ENCODE data around the gene C2.
A peak's percentile ranks its signal among the peaks of the same experiment; 100 is the strongest.

The C2 gene

GRCh38 chr6:31927242-31927862 lies at the start of gene C2:
C2 (plus strand) TSS chr6:31927717; CDS start chr6:31927753, 36 bp downstream.
- no peak for DNase-seq (ENCODE audit: low spot score)

GRCh38 chr6:31878222-31878621 lies 49.3 kb upstream of the C2 start:
- DNase-seq (ENCODE audit: low spot score) = no peak

GRCh38 chr6:31878726-31879125 lies 48.8 kb upstream of the C2 start, which contains the start of gene SLC44A4:
SLC44A4 (minus strand) TSS chr6:31878997; CDS start chr6:31878980, 17 bp downstream.
- no peak for DNase-seq (ENCODE audit: low spot score)

- DNase-seq (ENCODE audit: low spot score) = no peak
Observed at GRCh38 chr6:31879143-31879542, 48.4 kb upstream of the C2 start.

DNA sequence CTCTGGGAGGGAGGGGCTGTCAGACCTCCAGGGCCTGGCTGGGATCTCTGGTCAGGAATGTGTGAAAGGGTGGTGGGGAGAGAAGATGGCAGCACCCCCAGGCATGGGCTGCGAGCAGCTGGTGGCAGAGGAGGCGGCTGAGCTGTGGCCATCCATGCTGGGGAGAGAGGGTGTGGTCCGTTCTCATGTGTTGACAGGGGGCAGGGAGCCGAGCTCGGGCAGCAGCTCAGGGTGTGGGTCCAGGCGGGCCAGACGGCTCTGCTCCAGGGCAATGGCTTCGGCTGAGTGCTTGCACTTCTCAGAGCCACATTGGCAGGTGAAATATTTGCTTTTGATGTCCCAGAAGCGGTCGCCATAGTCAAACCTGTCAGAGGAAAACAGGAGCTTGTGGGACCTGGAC lies 47.6 kb upstream of the C2 start:
- no peak for DNase-seq (ENCODE audit: low spot score)

DNA sequence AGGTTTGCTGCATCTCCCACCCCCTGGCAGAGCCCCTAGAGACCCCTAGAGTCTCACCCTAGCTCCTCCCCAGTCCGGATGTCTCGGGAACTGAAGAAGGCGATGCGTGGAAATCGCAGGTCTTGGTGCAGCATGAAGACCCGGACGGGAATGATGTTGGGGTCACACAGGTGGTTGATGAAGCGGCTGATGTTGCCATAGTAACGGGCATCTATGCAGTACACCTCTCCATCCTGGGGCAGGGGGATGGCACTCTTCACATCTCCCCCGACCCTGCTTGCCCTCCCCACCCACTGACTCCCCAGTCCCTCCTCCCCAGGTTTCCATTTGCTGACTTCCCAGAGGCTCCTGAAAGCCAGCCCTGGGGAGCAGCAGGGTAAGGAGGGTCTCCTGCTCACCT lies 46.9 kb upstream of the C2 start:
- no peak for DNase-seq (ENCODE audit: low spot score)

GRCh38 chr6:31881136-31881859 lies 46.2 kb upstream of the C2 start:
- DNase-seq (ENCODE audit: low spot score) = no peak

- DNase-seq (ENCODE audit: low spot score) = no peak
Observed at GRCh38 chr6:31882344-31882743, 45.2 kb upstream of the C2 start.

DNA sequence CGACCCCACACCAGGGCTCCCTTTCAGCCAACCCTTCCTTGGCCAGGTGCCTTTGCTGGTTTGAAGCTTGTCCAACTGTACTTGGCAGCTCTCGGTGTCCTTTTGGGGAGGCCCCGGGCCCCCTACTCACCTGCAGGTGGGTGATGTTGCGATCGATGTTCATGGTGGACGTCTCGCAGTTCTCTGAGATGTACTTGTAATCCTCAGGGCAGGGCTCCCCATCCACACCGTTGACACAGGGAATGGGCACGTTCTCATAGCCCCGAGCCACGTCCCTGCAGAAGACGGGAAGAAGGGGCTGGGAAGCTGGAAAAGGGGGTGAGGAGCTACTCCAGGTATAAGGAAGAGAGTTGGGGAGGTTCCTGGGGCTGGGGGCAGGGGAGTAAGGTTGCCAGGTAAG lies 43.8 kb upstream of the C2 start:
- DNase-seq (ENCODE audit: low spot score) = no peak

DNA sequence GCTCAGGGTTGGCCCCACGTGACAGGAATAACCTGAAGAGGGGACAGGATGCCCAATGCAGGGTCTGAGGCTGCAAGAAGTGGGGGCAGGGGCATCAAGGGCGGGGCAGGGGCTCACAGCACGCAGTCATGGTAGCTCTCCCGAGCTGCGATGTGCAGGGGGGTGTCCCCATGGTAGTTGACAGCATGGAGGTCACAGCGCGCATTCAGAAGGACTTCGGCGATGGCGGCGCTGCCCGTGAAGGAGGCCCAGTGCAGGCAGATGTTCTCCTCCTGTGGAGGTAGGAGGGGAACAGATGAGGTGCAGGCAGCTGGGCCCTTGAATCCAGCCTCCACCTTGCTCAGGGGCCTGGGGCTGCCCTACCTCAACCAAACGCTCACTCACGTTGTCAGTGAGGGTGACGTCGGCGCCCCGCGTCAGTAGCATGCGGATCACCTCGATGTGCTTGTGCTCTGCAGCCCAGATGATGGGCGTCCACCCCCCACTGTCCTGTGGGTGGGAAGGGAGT lies 42.9 kb upstream of the C2 start:
- no peak for DNase-seq (ENCODE audit: low spot score)

DNA sequence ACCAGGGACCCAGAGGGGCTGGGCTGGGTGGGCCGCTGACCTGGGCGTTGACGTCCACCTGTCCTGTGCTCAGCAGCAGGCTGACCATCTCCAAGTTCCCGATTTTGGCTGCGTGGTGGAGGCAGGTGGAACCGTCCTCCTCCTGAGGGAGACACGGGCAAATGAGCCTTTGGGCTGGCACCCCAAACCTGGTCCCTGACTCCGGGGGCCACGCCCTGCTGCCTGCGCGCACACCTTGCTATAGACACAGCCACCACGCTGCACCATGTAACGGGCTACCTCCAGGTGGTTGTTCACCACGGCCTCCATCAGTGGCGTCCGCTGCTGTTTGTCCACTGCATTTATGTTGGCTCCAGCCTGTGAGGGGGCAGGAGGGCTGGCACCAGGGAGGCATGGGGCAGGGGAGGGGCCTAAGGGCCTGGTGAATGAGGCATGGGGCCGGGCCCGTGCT lies 41.0 kb upstream of the C2 start:
- no peak for DNase-seq (ENCODE audit: low spot score)

DNA sequence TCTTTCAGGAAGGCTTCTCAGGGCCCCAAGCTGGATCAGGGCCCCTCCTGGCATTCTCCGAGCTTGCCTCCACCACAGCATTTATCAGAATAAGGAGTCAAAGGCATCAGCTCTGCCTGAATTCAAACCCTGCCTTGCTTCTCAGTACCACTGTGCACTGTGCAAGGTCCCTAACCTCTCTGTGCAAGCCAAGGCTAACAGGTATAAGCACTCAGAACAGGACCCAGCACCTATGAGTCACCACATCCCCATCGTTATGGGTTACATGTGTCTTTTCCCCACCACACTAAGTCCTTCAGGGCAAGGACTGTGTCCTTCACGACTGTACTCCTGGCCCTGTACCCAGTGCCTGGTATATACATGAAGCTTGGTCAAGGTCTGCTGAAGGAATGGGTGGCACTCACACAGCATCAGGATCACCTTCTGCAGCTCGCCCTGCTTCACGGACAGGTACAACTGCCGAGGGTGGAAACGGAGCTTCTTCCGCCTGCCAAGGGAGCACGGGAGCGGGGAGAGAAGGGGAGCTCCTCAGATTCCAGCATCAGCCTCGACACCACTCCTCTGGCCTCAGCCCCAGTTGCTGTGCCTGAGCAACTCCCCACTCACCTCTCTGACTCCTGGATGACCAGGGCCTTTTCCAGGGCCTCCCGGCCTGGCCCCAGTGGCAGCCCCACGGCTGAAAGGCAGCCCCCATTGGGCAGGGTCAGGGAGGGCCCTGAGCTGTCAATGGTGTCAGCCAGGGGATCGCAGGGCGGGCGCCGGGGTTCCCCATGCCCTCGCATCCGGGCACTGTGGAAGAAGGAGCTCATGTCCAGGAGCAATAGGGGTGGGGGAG lies 40.1 kb upstream of the C2 start:
- no peak for DNase-seq (ENCODE audit: low spot score)

- no peak for DNase-seq (ENCODE audit: low spot score)
Observed at GRCh38 chr6:31888276-31889258, 39.0 kb upstream of the C2 start.

DNA sequence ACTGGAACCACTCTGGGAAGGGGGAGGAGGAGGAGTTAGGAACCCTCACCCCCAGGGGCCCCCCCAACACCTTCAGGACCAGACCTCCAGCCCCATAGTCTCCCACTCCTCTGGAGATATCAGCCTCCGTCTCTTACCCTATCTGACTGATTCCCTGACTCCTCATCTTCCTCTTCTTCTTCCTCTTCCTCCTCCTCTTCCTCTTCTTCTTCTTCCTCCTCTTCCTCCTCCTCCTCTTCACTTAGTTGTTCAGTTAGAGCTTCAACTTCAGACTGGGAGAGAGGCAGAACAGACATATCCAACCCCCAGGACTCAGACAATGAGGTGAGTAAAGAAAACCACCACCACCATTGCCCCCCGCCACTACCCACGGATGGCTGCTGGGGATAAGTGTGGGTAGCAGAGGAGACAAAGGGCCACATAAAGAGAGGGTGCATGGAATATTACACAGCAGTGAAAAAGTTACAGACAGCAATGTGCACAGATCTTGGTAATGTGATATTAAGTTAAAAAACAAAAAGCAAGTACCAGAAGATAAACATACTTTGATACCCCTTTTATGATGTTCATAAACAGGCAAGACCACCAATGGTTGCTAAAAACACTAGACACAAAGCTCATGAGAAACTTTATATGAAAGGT lies 38.1 kb upstream of the C2 start:
- DNase-seq (ENCODE audit: low spot score) = no peak

GRCh38 chr6:31892821-31893220 lies 34.7 kb upstream of the C2 start:
- no peak for DNase-seq (ENCODE audit: low spot score)

GRCh38 chr6:31896493-31896855 lies 31.0 kb upstream of the C2 start:
- DNase-seq (ENCODE audit: low spot score) = no peak

DNA sequence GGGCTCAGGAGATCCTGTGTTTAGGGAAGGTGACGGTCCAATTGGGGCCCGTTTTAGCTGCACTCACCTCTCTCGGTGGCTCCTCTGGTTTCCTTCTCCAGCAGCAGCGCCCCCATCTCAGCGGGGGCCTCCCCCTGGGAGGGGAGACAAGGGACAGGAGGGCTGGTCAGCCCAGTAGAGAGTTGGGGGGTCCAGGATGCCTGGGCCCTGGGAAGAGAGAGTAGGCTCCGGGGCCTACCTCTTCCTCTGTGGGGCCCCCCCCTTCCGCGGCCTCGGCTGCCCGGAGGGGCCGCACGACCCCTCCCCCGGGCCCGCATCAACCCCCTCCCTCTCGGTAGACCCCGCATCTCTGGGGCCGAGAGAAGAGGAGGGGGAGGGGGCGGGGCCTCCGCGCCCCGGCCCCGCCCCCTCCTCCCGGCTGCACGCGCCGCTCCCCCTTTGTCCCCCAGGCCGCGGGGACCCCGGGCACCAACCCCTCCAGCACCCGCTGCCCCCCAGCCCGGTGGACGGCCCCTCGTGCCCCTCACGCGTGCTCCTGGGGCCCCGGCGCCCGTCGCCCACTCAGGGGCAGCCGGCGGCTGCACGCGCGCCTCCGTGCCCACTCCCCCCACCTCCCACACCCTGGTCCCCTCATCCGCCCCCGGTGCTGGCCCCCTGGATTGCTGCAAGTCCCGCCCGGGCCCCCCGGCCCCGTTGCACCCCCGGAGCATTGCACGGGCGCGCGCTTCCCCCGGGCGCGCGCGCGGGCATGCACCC lies 30.5 kb upstream of the C2 start:
- DNase-seq (ENCODE audit: low spot score) = peak; percentile 25

- DNase-seq (ENCODE audit: low spot score) = peak; percentile 92
Observed at GRCh38 chr6:31897612-31898382, 29.7 kb upstream of the C2 start, which contains the start of gene EHMT2. EHMT2 (minus strand) TSS chr6:31897698; CDS start chr6:31897677, 21 bp downstream.

GRCh38 chr6:31898383-31899011 lies 29.0 kb upstream of the C2 start:
- peak; percentile 71 for DNase-seq (ENCODE audit: low spot score)
